Stimulated activated CD4-positive, alpha-beta T cell treated with anti-CD3 and anti-CD28 coated beads, TNF-alpha, amount 100 ng/mL, for 48 hours (primary cell): Measurements from ENCODE around the gene ASPHD1.
"Not testable (repeated sequence)": the region's sequence is repeated elsewhere in the genome, so short reads cannot be mapped to it uniquely, and the experiment has no call there.

ENCODE experiments used
- DNase-seq, 3 donors: peaks; one replicate each; pipeline ENCODE4 v3.0.0-alpha.2; 2020; ENCODE audit warnings: low read depth in 3 of 3

Gene ASPHD1

GRCh38 chr16:29907973-29908372 lies 7.7 kb downstream of the ASPHD1 start:
- no peak for DNase-seq

GRCh38 chr16:29908719-29909220 lies 8.5 kb downstream of the ASPHD1 start:
- DNase-seq, result no peak

GRCh38 chr16:29909391-29909790 lies 9.1 kb downstream of the ASPHD1 start:
- DNase-seq, result no peak

GRCh38 chr16:29909851-29910250 lies 9.6 kb downstream of the ASPHD1 start:
- DNase-seq, result not testable (repeated sequence)

GRCh38 chr16:29910819-29911675 lies 10.8 kb downstream of the ASPHD1 start:
- DNase-seq, result no peak

GRCh38 chr16:29911676-29912010 lies 11.4 kb downstream of the ASPHD1 start:
- no peak for DNase-seq

GRCh38 chr16:29912087-29912486 lies 11.8 kb downstream of the ASPHD1 start:
- no peak for DNase-seq

GRCh38 chr16:29913514-29913913 lies 13.2 kb downstream of the ASPHD1 start:
- no peak for DNase-seq

GRCh38 chr16:29915590-29916247 lies 15.4 kb downstream of the ASPHD1 start:
- DNase-seq, result no peak

- DNase-seq, result no peak
Observed at GRCh38 chr16:29916979-29917378, 16.7 kb downstream of the ASPHD1 start.

GRCh38 chr16:29920288-29921033 lies 20.2 kb downstream of the ASPHD1 start:
- no peak for DNase-seq

- DNase-seq, result no peak
Observed at GRCh38 chr16:29921034-29921385, 20.7 kb downstream of the ASPHD1 start.

GRCh38 chr16:29922326-29922725 lies 22.0 kb downstream of the ASPHD1 start:
- no peak for DNase-seq

GRCh38 chr16:29922986-29923501 lies 22.8 kb downstream of the ASPHD1 start:
- DNase-seq, result no peak

- no peak for DNase-seq
Observed at GRCh38 chr16:29925105-29925756, 24.9 kb downstream of the ASPHD1 start.

- peak; percentile 78 to 82 (median 80) for DNase-seq
Observed at GRCh38 chr16:29925781-29926710, 25.8 kb downstream of the ASPHD1 start, which contains the start of gene KCTD13. KCTD13 (minus strand) TSS chr16:29926226; CDS start chr16:29926033, 193 bp downstream.

GRCh38 chr16:29926711-29927052 lies 26.4 kb downstream of the ASPHD1 start:
- DNase-seq, result no peak

GRCh38 chr16:29927070-29927905 lies 27.0 kb downstream of the ASPHD1 start:
- no peak for DNase-seq

- DNase-seq, result not testable (repeated sequence)
Observed at GRCh38 chr16:29931750-29932149, 31.5 kb downstream of the ASPHD1 start.

GRCh38 chr16:29940656-29941055 lies 40.4 kb downstream of the ASPHD1 start:
- no peak for DNase-seq
